HG03432 (cell line): Measurements from ENCODE around the gene RETREG2.

Source experiments
- ATAC-seq: cut with Tn5 transposase; IDR thresholded peaks from one replicate; pipeline ENCODE4 v1.9.1; 2021; ENCODE audit warnings: mild to moderate bottlenecking, moderate library complexity; ENCODE audit not compliant: unreplicated experiment

RETREG2 gene

DNA sequence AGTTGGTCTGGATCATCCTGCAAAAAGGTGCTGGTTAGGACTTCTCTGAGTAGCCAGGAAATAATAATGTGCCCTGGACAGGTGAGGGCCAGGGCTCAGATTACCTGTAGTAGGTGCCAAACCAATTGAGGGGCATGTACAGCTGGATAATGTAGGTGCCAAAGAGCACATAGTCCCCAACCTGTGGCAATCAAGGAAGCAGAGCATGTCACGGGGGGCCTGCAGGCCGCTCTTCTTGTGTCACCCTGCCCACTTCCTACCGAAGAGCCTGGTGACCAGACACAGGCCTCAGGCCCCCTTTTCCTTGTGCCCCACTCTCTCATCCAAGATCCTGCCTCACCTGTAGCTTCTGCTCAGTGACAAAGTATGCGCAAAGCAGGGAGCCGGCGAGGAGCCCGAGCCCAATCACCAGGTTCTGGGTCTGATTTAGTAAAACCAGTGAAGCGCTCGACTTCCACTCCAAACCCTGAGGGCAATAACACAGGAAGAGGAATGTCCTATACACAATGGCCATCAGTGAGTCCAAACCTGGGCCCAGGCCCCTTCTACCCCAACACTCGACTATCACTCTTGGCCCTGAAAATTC is 35.5 kb downstream of the RETREG2 start:
- no peak for ATAC-seq

DNA sequence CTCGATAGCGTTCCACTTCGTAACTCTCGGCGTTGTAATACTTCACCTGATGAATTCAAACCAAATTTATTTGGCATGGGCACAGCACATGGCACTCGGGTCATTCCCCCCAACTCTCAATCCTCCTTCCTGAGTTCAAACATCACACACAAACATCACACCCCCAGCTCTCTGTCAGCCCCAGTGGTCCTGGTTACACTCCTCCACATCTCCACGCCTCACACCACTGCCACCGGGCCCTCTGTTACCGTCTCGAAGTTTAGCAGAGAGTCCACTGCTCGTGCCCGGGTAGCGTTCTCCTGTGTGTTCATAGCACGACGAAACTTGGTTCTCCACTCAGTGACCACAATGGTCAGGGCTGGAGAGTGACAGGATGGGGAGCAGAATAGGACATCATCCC is 36.1 kb downstream of the RETREG2 start:
- no peak for ATAC-seq

DNA sequence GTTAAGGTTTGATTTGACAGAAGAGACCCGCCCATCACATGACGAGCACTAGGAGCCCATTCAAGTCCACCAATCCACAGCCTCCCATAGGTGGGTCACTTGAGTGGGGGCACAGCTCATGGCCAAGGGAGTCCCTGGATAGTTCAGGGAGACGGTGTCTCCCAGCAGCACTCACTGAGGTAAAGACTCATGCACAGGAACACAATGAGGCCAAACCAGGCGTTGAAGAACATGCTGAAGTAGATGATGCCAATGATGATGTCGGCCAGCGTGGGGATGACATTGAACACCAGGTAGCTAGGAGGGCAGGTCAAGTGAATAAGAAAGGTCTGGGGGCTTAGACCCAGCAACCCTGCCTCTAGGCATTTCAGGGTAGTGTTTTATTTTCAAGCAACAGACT is 36.7 kb downstream of the RETREG2 start:
- no peak for ATAC-seq

DNA sequence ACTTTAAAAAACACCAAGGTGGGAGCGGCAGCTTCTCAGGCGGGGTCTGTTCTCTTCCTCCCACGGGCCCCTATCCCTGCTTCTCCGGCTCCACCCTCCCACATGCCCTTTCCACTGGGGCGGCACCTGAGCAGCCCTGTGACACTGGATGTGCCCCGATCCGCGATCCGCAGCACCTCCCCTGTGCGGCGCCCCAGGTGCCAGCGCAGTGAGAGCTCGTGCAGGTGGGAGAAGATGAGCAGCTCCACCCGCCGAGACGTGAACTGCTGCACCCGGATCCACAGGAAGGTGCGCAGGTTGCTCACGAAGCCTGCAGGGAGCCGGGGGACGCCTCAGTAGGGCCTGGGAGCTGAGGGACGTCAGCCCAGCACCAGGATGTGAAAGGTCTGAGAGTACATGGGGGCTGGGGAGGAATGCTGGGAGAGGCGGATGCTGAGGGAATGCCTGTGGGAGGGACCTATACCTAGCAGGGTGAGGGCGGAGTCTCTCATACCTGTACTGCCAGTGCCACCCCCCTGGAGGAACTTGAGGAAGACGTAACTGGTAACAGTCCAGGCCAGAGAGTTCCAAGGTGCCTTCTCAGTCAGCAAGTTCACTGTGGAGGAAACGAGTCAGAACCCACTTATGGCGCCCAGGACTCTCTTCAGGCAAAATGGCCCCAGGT is 37.9 kb downstream of the RETREG2 start:
- ATAC-seq = no peak

DNA sequence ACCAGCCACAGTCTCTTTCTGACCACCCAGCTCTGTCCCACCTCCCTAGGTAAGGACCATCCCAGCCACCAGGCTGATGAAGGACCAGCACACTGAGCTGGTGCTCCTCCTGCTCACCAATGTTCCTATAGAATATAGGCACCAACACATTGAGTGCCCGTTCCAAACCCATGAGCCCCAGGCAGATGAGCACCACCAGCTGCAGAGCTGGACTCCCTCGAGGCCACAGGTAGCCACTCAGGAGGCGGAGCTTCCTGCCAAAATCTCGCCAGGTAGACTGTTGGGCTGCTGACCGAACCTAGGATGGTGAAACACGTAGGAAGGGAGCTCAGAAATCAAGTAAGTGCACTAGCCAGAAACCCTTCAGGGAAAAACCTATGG is 38.5 kb downstream of the RETREG2 start:
- no peak for ATAC-seq

DNA sequence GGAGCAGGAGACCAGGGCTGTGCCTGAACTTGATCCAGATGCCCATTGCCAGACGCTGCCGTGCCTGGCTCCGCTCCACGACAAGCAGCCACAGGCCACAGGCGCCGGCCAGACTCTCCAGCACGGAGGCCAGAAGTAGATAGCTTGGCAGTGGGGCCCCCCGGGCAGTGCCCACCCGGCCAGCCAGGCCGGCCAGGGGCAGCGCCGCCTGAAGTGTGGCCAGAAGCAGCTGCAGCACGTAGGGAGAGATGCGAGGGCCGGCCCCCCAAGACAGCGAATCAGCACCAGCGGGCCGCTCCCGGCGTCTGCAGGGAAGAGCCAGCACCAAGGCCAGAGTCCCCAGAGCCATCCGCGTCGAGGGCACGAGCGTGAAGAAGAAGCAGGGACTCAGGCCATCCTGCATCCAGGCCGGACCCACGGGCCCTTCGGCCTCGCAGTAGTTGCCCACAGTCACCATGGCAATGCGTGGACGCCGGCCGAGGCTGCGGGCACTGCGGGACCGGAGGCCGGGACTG is 40.2 kb downstream of the RETREG2 start:
- no peak for ATAC-seq

DNA sequence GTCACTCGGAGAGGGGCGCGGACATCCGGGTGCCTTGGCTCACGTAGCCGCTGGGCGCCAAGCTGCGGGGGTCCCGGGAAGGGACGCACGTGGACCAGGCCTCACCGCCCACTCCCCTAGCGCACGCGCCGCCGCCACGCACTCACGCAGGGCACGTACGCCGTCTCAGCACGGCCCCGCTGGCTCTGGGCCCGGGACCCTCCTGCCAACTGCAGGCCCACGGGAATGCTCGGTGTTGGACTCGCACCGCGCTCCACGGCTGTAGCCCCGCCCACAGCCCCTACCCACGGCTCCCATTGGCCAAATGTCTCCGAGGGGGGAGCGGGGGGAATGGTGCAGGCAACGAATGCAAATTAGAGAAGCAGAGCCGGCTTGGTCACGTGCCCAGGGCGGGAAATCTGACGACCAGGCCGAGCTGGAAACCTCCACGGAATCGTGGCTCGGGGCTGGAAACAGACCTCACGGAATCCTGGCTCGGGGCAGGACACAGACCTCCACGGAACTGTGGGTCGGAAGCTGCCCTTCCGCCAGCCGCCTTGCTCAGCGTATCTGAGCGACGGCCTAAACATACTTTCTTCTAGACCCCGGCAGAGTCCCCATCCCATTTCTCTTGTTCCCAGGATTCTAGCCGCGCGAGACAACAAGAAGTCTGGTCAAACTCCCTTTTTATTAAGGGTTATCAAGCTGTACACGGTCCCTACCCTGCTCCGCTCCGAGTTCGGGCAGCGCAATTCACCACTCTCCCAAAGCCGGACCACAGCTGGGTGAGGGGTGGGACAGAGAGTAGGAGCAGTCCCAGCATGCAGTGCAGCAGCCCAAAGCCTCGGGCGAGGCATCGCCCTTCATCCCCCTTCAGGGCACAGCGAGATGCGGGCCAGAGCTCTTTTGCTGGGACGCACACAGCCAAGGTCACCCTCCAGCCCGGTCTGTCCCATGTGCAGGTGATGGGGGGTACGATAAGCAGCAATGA is 40.9 kb downstream of the RETREG2 start, which contains the start of gene ABCB6:
Gene ABCB6, minus strand, starts transcription at position 227 of the 970 bp plus-strand sequence. CDS start 285 bp downstream, outside the sequence.
- peak; percentile 82 for ATAC-seq

DNA sequence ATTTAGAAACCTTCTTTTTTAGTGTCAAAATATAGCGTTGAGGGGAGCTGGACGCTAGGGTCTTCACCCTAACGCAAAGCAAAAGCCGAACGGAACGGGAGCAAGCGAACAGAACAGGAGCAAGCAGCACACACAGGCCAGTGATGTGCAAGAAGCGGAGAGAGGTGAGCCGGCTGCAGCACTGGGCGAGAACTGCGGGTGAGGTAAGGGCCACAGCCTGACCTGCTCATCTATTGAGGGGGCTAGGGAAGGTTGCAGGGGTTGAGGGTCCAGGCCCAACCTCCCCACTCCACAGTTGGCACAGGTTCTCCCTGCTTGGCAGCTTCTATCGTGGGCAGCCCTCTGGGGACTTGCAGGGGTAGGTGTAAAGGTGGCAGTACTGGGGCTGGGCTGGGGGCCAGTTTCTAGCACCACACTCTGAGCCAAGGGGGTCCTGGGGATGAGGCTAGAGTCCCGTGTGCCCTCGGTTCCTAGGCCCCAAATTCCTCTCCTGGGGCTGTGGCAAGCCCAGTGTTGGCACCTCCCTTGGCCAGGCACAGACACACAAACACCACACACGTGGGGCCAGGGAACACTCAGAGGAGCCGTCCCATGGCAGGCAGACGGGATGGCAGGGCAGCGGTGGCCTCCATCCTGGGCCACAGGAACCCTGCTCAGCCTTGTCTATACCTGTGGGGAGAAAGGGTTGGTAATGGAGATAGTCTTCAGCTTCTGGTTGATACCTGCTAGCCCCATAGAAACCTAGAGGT is 41.9 kb downstream of the RETREG2 start:
- ATAC-seq = no peak

DNA sequence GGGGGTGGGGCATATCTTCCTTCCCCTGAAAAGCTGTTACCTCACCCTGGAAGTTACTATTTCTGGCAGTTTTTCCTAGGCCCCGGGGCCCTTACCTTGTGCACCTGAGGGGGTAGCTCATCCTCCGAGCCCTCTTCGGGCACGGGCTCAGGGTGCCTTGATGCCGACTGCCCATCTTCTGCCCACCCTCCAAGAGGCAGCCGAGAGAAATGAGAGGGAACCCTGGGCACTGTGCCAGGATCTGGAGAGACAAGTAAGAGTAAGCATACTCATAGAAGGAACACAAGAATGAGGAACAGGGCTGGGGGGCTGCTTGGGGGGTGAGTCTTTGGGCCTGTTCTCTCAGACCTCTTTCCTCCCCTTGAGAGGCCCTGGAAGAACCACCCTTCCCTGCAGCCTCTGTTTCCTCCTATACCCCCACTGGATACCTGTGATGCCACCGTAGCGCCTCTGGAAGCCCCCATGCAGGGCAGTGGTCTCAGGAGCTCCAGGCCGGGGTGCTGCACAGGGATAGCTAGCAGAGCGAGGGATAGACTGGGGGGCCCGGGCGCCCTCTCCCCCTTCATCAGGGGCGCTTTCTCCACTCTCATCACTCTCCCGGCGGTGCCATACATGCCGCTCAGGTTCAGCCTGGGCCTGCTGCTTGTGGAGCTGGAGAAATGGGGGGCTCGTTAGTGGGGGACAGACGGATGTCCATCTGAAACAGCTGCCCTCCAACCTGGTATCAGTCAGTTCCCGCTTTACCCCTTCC is 42.8 kb downstream of the RETREG2 start:
- no peak for ATAC-seq

DNA sequence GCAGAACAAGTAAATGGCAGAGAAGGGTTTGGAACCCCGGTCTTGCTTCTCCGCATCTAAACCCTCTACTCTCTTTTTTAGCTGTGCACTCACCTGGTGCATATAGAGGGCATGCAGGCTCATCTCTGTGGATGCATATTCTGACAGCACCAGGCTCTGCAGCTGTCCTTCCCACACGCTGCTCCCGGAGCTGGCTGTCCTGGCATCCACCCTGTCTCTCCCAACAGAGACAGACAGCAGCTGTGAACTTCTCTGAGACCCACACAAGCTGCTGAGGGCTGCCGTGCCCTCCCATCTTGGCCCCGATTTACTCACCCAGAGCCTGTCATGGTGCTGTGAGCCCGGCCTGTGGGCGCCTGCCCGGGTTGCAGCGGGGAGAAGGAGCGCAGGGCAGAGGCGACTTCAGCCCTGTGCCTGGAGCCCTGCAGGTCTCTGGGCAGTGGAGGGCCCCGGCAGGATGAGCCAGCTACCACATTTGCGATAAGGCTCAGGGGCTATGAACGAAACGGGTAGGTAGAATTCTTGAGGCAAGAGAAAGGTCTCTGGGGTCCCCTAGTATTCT is 44.0 kb downstream of the RETREG2 start:
- no peak for ATAC-seq

DNA sequence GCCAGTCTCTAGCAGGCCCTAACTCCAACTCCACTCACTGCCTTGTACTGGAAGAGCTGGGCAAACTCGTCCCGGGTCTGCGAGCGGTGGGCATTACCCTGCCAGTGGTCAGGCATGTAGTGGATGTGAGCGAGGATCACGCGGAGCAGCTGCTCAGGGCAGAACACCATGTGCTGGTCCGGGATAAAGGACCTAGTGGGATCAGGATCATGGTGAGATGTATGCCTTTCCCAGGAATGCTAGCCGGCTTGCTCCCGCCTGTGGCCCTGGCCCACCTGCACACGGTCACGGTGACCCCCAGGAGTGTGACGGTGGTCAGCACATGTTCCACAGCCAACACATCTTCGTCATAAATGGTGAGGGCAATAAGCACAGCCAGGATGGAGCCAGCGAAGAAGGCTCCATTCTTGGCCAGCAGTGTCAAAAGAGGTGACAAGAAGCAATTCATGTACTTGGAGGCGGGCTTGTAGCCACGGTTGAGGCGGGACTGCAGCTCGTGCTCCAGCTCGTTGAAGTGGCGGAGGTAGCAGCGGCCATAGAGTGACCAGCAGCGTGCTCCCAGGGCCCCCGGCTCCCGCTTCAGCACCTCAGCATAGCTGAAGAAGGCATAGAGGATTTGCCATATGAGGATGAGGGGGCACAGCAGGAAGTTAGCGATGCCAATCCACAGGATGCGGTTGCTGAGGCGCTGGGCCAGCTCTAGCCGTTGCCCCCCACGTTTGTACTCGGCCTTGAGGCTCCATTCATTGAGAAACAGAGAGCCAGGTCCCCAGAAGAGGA is 45.9 kb downstream of the RETREG2 start:
- no peak for ATAC-seq

DNA sequence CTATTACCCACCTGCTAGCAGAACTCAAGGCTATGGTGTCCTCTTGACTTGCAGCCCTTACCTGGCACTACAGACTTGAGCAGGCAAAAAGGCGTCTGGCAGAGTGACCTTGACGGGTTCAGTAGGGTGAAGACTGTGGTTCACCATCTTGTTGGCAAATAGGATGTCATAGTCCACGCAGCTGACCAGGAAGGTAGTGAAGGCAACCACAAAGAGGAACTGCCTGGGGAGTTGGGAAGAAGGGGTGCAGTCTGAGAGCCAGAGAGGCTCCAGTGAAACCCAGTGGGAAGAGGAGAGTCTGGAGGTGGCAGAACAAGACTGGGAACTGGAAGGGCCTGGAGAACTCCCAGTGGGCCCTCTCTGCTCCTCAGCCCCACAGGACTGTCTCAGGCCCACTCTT is 47.3 kb downstream of the RETREG2 start:
- no peak for ATAC-seq

DNA sequence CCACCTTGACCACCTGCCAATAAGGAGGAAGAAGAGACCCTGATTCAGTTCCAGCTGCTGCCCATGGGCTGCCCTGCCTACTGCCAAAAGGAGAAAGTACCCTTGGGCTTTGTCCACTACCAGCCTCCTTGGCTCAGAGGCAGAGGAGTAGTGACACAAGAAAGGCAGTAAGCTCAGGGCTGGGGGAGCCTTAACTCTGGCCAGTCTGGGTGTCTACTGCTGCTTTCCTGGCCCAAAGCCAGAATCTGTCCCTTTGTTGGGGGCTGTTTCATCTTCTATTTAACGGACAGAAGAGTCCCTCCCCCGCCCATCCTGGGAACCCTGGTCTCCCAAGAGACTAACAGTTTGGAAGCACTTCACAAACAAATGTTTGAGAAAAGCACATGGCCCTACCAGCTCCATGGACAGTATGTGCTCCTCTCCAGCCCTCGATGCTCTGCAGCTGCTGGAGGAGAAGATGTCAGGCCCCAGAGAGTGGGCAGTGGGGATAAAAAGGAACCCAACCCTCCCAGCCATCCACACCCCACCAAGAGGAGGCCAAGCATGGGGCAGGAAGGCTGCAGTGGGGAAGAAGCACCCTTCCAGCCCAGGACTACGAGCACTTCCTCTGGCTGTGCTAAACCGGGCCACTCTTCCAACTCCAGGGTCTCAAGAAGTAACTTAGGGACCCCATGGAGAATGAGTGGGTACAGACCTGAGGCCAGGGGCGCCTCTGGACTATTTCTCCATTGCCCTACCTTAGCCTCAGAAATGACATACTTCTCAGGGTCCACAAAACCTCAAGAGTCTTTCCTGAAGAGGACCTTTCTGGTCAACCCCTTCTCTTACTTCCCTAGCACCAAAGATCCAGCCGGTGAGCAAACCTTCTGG is 50.2 kb downstream of the RETREG2 start:
- no peak for ATAC-seq

DNA sequence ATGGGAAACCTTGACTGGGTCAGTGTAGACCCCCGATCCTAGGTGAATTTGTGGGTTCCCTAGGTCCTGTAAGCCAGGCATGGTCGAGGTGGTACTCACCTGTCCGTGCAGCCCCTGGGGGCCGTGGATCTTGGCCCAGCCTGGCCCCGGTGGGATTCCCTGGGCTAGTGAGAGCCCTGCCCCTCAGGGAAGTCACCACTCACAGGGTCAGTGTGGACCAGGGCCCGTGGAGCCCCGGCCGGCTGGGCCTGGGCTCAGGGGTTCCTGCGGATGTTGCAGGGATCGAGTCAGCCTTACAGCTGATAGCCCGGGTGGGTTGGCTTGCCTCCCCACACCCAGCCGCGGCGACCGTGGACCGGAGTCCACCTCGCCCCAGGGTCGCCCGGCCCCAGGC is 50.8 kb downstream of the RETREG2 start:
- ATAC-seq = no peak

DNA sequence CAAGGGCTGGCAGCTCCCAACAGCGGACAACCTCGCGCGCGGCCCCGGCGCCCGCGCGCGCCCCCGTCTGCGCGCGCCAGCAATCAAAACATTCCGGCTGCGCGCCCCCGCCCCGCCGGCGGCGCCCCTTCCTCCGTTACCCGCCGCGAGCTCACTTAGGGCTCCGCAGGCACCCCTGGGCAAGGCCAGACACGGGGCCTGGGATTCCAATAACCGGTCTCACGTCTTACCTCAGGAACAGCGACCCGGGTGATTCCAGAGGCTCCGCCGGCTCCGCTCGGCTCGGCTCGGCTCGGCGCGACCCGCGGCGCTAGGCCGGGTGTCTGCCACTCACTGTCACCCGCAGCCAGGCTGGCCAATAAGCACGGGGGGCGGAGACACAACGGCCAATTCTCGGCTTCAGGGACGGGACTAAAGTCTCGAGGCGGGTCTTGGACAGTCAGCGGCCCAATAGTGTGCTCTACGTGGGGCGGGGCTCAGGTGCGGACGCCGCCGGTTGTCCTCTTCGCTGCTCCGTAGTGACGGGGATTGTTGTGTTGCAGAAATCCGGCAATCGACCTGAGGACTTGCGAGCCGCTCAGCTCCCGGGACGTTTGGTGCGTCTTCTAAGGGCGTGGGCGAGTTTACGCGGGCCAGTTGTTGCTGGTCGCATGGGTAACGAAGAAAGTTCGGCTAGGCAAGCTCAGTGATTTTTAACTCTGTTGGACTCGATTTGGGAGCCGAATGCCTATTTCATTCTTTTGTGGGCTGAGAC is 51.4 kb downstream of the RETREG2 start, which contains the start of the genes ANKZF1 and ATG9A:
Gene ANKZF1, plus strand, starts transcription at position 502 of the 754 bp plus-strand sequence. CDS start 452 bp downstream, outside the sequence.
Gene ATG9A, minus strand, starts transcription at position 332 of the 754 bp plus-strand sequence. CDS start 1,612 bp downstream, outside the sequence.
- ATAC-seq = peak; percentile 98

DNA sequence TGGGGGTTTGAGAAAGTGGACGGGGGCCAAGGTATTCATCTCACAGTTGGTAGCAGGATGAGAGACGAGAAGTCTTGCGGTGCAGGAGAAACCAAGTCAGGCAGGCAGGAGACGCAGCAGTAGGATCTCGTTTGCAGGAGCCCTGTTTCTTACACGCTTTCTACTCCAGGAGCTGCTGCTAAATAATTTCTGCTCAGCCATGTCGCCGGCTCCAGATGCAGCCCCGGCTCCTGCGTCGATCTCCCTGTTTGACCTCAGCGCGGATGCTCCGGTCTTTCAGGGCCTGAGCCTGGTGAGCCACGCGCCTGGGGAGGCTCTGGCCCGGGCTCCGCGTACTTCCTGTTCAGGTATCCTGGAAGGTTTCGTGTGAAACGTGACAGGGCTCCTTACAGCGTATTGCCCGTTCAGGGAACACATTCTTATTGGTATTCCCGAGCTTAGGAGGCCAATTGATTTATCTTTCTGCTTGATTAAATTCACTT is 52.0 kb downstream of the RETREG2 start:
- peak; percentile 26 for ATAC-seq

DNA sequence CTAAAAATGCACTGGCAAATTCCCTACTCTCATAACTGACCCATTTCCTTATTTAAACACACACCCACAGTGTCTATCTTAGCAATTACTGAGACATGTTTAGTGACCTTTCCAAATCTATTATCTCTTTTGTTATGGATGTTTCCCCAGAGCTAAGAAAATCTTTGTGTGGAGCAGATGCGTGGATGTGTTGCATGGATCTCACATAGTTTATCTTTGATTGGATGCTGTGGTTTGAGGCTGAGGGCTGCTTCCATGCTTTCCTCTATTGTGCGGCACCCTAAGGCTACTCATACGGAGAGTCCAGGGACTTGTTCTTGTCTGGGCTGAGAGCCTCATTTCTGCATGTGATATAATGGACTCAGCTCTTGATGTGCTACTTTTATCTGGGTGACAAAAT is 56.3 kb downstream of the RETREG2 start:
- no peak for ATAC-seq
